Thymus (tissue), 11 donors: ENCODE data around the gene BLTP3A. TPM values are rescaled to one million over a fixed set of nuclear protein-coding genes. Genes with fewer than 3 reads are reported as not detected.
"Not testable (repeated sequence)": the region's sequence is repeated elsewhere in the genome, so short reads cannot be mapped to it uniquely, and the experiment has no call there.

Experiments
- DNase-seq, 9 donors: peaks; one replicate each; pipeline ENCODE4 v3.0.0-alpha.2; 2013; ENCODE audit warnings: low spot score in 9 of 9, low read depth in 6 of 9, missing footprints in 1 of 9
- H3K27ac ChIP-seq, 2 donors: one replicate each; pipeline ENCODE4 v1.5.1; 2013; ENCODE audit warnings: control low read depth in 1 of 2, low read depth in 1 of 2, low read length in 1 of 2, mild to moderate bottlenecking in 1 of 2, moderate library complexity in 1 of 2
- H3K27me3 ChIP-seq, 2 donors: one replicate each; pipeline ENCODE4 v1.5.1; 2013; ENCODE audit warnings: low read length in 1 of 2; ENCODE audit not compliant: control insufficient read depth in 2 of 2, insufficient read depth in 1 of 2
- H3K36me3 ChIP-seq, 2 donors: one replicate each; pipeline ENCODE4 v1.5.1; 2013; ENCODE audit warnings: low read length in 1 of 2, mild to moderate bottlenecking in 1 of 2, moderate library complexity in 1 of 2; ENCODE audit not compliant: control insufficient read depth in 2 of 2, insufficient read depth in 2 of 2
- H3K4me1 ChIP-seq, 2 donors: one replicate each; pipeline ENCODE4 v1.5.1; 2013; ENCODE audit warnings: low read length in 2 of 2; ENCODE audit not compliant: control insufficient read depth in 2 of 2, insufficient read depth in 2 of 2
- H3K4me3 ChIP-seq, 2 donors: one replicate each; pipeline ENCODE4 v1.5.1; 2013; ENCODE audit warnings: low read length in 2 of 2, control low read depth in 1 of 2, mild to moderate bottlenecking in 1 of 2
- H3K9me3 ChIP-seq, 2 donors: one replicate each; pipeline ENCODE4 v1.5.1; 2013; ENCODE audit warnings: low read length in 1 of 2, mild to moderate bottlenecking in 1 of 2; ENCODE audit not compliant: control insufficient read depth in 2 of 2, insufficient read depth in 1 of 2
- WGBS: extraction: QIAGEN DNeasy Blood & Tissue Kit; methylation state at CpG from one replicate; pipeline ENCODE4 v1.1.7; 2013; 5-methylcytosine and 5-hydroxymethylcytosine counted together
- polyA plus RNA-seq: library from polyadenylated mRNA; stranded (reverse); fragments of 200-250 nt; gene quantifications from one replicate; pipeline ENCODE4 v1.2.3, GENCODE V29; 2013
- total RNA-seq: library from RNA; stranded (reverse); fragments of 120-200 nt; gene quantifications from one replicate; pipeline ENCODE4 v1.2.4, GENCODE V29; 2013
- donor health status: healthy.

Gene BLTP3A
- total and polyA plus RNA-seq, 2 donors: 3.9 to 4.2 TPM

DNA sequence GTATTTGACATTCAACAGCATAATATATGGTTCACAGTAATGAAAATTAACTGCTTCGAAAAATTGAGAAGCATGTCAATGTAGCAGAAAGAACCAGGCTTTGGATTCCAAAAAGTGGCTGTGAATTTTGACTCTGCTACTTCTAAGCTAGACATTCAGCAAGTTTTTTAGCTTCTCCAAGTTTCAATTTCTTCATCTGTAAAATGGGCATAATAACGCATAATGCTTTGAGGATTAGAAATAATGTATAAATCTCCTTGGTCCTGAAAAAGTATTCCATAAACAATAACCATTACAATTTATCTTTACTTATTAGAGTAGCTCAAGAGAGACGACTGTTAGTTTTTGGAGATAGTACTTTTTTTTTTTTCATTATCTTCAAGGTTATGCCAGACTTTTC lies 7.7 kb downstream of the BLTP3A start:
- H3K4me3 ChIP-seq: no peak overlapping the region
- 96% methylated on average over 3 of the region's 3 CpGs for WGBS
- no peak for DNase-seq
- H3K27ac ChIP-seq: no peak overlapping the region
- peaks cover 6 to 13% of the 10 kb centered on the region in 2 donors for H3K4me1 ChIP-seq
- H3K36me3 ChIP-seq: peaks cover 0 to 5% of the 10 kb centered on the region in 2 donors
- no peaks in the 10 kb centered on the region for H3K27me3 ChIP-seq
- H3K9me3 ChIP-seq: no peaks in the 10 kb centered on the region

DNA sequence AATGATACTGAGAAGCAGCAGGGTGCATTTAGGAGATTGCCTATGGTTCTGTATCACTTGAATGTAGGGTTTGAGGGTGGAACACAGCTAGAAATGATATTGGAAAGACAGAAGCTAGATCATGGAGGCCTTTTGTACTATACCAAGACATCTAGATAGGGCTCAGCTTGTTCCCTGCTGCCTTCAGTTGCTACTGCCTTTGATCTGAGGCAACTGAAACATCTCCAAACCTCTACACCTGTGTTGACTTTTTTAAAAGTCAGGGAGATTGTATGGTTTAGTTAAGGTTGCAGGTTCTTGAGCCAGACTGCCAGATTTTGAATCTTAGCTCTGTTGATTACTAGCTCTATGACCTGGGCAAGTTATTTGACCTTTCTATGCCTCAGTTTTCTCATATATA lies 12.7 kb downstream of the BLTP3A start:
- H3K27me3 ChIP-seq: no peaks in the 10 kb centered on the region
- H3K4me3 ChIP-seq: no peak overlapping the region
- H3K4me1 ChIP-seq: peaks cover 7 to 17% of the 10 kb centered on the region in 2 donors
- H3K9me3 ChIP-seq: no peaks in the 10 kb centered on the region
- no peaks in the 10 kb centered on the region for H3K36me3 ChIP-seq
- peak overlapping the region; percentile 8 to 73 for H3K27ac ChIP-seq
- DNase-seq: peak in 6 of 9 donors; percentile 26 to 70 (median 41)

DNA sequence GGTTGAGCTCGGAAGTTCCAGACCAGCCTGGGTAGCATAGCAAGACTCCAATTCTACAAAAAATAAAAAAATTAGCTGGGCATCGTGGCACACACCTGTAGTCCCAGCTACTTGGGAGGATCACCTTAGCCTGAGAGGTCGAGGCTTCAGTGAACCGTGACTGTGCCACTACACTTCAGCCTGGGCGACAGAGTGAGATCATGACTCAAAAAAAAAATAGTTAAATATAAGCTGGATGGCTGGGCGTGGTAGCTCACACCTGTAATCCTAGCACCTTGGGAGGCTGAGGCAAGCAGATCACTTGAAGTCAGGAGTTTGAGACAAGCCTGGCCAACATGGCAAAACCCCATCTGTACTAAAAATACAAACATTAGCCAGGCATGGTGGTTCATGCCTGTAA lies 13.2 kb downstream of the BLTP3A start:
- 98% methylated on average over 6 of the region's 6 CpGs for WGBS
- not testable (repeated sequence) for H3K9me3 ChIP-seq, H3K4me3 ChIP-seq, DNase-seq, H3K36me3 ChIP-seq, H3K27me3 ChIP-seq
- peak overlapping the region in 1 of 2 donors; percentile 73 for H3K27ac ChIP-seq
- peaks cover 7 to 17% of the 10 kb centered on the region in 2 donors for H3K4me1 ChIP-seq

DNA sequence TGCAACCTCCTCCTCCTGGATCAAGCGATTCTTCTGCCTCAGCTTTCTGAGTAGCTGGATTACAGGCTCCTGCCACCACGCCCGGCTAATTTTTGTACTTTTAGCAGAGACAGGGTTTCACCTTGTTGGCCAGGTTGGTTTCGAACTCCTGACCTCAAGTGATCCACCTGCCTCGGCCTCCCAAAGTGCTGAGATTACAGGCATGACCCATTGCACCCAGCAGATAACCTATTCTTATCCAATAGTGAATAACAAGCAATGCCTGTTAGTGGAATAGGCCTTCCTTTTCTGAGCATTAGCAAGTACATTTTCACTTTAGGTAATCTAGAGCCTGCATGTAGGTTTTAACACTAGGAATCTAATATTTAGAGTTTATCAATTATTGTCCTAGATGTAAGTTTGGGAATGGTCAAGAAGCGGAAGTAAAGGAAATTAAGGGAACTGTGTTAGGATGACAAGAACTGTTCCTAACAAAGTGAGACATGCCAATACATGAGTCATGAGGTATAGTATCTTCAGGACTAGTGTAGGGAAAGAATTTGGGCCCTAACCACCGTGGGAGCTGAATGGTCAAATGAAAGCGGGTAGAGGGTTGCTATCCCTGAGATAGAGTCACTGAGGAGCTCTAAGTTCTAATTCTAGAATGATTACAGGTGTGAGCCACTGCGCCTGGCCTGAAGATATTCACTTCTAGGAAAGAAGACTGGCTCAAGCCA lies 15.0 kb downstream of the BLTP3A start:
- Histone ChIP-seq H3K36me3 (no peaks in the 10 kb centered on the region), H3K27ac (no peak overlapping the region), H3K4me1 (peaks cover 7 to 17% of the 10 kb centered on the region in 2 donors), H3K4me3 (no peak overlapping the region), H3K27me3 (no peaks in the 10 kb centered on the region), H3K9me3 (no peaks in the 10 kb centered on the region)
- 97% methylated on average over 9 of the region's 9 CpGs for WGBS
- no peak for DNase-seq

DNA sequence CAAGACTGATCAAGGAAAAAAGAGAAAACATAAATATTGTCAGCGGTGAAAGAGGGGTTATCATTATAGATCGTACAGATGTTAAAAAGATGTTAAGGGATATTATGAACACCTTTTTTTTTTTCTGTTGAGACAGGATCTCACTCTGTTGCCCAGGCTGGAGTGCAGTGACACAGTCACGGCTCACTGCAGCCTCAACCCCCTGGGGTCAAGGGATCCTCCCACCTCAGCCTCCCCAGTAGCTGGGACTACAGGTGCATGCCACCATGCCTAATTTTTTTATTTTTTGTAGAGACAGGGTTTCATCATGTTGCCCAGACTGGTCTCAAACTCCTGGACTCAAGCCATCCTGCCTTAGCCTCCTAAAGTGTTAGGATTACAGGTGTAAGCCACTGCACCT lies 16.6 kb downstream of the BLTP3A start:
- H3K27me3 ChIP-seq, H3K27ac ChIP-seq, H3K9me3 ChIP-seq, H3K4me3 ChIP-seq, DNase-seq, H3K36me3 ChIP-seq: not testable (repeated sequence)
- 99% methylated on average over 3 of the region's 3 CpGs for WGBS
- peaks cover 7 to 17% of the 10 kb centered on the region in 2 donors for H3K4me1 ChIP-seq

DNA sequence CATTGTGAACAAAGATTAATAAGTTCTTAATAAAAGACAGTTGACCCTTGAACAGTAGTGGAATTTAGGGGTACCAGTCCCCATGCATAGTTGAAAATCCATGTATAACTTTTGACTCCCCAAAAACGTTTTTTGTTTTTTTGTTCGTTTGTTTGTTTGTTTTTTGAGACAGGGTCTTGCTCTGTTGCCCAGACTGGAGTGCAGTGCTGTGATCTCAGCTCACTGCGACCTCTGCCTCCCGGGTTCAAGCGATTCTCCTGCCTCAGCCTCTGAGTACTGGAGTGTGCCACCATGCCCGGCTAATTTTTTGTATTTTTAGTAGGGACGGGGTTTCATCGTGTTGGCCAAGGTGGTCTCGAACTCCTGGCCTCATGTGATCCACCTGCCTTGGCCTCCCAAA lies 17.5 kb downstream of the BLTP3A start:
- H3K27ac ChIP-seq, H3K9me3 ChIP-seq, H3K4me1 ChIP-seq, H3K27me3 ChIP-seq, H3K4me3 ChIP-seq, DNase-seq, H3K36me3 ChIP-seq: not testable (repeated sequence)
- 99% methylated on average over 9 of the region's 9 CpGs for WGBS

DNA sequence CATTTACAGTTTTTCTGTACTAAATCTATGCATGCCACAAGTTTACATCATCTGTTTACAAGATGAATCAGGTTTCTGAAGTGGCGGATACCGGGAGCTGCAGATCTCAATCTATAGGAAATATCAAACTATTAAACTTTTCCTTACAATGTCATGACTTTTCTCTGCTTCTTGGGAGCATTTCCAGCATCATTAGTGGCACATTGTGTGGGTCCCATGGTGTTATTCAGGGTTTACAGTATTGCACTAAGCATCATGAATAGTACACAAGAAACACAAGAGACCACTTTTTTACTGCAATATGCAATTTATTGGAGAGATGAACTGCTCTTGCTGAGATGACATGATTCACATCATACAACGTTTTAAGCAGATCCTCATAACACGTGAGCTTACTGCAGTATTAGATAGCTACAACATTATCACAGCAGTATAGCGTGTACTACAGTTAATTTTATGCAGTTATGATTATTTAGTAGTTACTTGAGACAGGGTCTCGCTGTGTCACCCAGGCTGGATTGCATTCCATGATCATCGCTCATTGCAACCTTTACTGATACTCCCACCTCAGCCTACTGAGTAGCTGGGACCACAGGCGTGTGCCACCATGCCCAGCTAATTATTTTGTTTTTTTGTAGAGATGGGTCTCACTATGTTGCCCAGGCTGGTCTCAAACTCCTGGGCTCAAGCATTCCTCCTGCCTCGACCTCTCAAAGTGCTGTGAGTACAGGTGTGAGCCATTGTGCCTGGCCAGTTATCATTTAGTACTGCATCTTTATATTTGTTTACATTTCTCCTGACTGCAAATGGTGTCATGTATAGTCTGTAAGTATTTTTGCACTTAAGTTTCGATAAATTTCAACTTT lies 18.4 kb downstream of the BLTP3A start:
- Histone ChIP-seq H3K36me3 (no peaks in the 10 kb centered on the region), H3K9me3 (no peaks in the 10 kb centered on the region), H3K27me3 (no peaks in the 10 kb centered on the region), H3K4me3 (no peak overlapping the region), H3K27ac (no peak overlapping the region), H3K4me1 (no peaks in the 10 kb centered on the region)
- DNase-seq: no peak
- 98% methylated on average over 10 of the region's 10 CpGs for WGBS

DNA sequence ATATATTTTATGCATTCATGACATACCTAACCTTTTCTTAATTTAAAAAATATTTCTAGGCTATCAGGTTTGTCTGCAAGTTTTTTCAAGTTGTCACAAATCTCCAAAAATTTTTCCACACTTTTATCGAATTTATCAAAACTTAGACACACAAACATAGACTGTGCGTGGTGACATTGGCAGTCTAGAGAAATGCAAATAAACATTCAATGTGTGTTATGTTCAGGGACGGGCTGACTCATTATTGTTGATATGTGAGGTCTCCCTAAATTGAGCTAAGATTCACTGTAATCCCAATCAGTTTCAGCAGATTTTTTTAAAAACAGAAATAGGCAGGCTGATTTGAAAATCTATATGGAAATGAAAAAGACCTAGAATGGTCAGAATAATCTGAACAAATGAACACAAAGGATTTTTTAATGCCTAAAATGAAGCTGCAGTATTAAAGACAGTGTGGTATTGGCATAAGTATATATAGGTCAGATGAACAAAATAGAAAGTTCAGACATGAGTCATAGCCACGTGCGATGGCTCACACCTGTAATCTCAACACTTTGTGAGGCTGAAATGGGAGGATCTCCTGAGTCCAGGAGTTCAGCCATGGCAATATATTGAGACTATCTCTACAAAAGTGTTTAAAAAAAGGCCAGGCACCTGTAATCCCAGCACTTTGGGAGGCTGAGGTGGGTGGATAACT lies 19.2 kb downstream of the BLTP3A start:
- H3K4me1 ChIP-seq: no peaks in the 10 kb centered on the region
- no peaks in the 10 kb centered on the region for H3K36me3 ChIP-seq
- H3K4me3 ChIP-seq: no peak overlapping the region
- H3K27me3 ChIP-seq: no peaks in the 10 kb centered on the region
- 91% methylated on average over 5 of the region's 5 CpGs for WGBS
- DNase-seq: no peak
- H3K27ac ChIP-seq: no peak overlapping the region
- no peaks in the 10 kb centered on the region for H3K9me3 ChIP-seq
